OCI-LY3 (cell line): ENCODE results near the gene OTOL1.

Experiments
- H2AFZ ChIP-seq: fragments of 200-600, 300-600 bp; shearing (Covaris generic); 2 replicates; pipeline ENCODE4 v1.6.0; 2014; ENCODE audit warnings: antibody characterized with exemption, low read depth, low read length
- H3K27ac ChIP-seq: fragments of 200-600, 300-600 bp; sonication (generic); 2 replicates; pipeline ENCODE4 v1.5.1; 2014; ENCODE audit warnings: mild to moderate bottlenecking, low read length, moderate library complexity, mixed read lengths
- H3K27me3 ChIP-seq: fragments of 200-600, 300-600 bp; sonication (generic); 2 replicates; pipeline ENCODE4 v1.6.1; 2014; ENCODE audit warnings: low read depth, low read length, mixed read lengths
- H3K36me3 ChIP-seq: fragments of 200-600, 300-600 bp; sonication (generic); replicated peaks from 2 replicates; pipeline ENCODE3; 2014; ENCODE audit warnings: low read depth, low read length, mixed read lengths
- H3K4me1 ChIP-seq: fragments of 300-600, 200-600 bp; sonication (generic); 2 replicates; pipeline ENCODE4 v1.6.1; 2014; ENCODE audit warnings: low read length, mixed read lengths
- H3K4me2 ChIP-seq: fragments of 200-600, 300-600 bp; sonication (generic); 2 replicates; pipeline ENCODE4 v1.6.1; 2014; ENCODE audit warnings: low read length, mixed read lengths
- H3K4me3 ChIP-seq: fragments of 300-600, 200-600 bp; sonication (generic); 2 replicates; pipeline ENCODE4 v1.5.1; 2014; ENCODE audit warnings: antibody characterized with exemption, mild to moderate bottlenecking, low read length, moderate library complexity
- H3K79me2 ChIP-seq: fragments of 300-600, 200-600 bp; shearing (Covaris generic); 2 replicates; pipeline ENCODE4 v1.6.1; 2014; ENCODE audit warnings: mild to moderate bottlenecking, low read length, mixed read lengths
- H3K9ac ChIP-seq: fragments of 300-600, 200-600 bp; shearing (Covaris generic); 2 replicates; pipeline ENCODE4 v1.6.0; 2014; ENCODE audit warnings: mild to moderate bottlenecking, low read length, moderate library complexity
- H3K9me3 ChIP-seq: fragments of 200-600, 300-600 bp; shearing (Covaris generic); 2 replicates; pipeline ENCODE4 v1.6.1; 2014; ENCODE audit warnings: low read length, mixed read lengths; ENCODE audit not compliant: insufficient read depth
- H4K20me1 ChIP-seq: fragments of 200-600, 300-600 bp; sonication (generic); 2 replicates; pipeline ENCODE4 v1.6.1; 2016; ENCODE audit warnings: low read length, mixed read lengths; ENCODE audit not compliant: insufficient read depth
- CTCF ChIP-seq: fragments of 200-600, 300-600 bp; sonication (generic); IDR thresholded peaks from 2 replicates; pipeline ENCODE4 v1.5.1; 2014; ENCODE audit warnings: antibody characterized with exemption, low read length, low read depth
- EZH2phosphoT487 ChIP-seq: fragments of 200-600 bp; shearing (Covaris generic); IDR thresholded peaks from 2 replicates; pipeline ENCODE4 v1.6.1; 2018; ENCODE audit warnings: antibody characterized with exemption, mixed run types, low read depth

The OTOL1 gene

DNA sequence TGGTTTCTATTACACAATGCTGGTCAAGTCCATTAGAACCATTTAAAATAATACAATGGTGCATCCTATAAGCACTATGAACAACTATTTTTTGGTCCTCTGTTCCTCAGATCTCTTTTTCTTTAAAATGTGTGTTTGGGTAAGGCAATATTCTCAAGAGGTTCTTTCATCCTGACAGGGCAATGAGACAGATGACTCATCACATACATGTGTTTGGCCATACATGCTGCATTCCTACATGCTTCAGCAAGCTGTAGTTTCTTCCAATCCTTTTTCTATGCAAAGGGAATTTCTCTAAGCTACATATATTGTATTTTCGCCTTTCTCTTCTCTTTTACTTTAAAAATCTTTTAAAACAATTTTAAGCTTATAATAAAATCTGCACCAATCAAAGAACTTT is 52.7 kb downstream of the OTOL1 start:
- H3K4me3 ChIP-seq, result no peak overlapping the region
- H3K9me3 ChIP-seq, result no peaks in the 10 kb centered on the region
- no peaks in the 10 kb centered on the region for H3K36me3 ChIP-seq
- H3K4me2 ChIP-seq, result no peak overlapping the region
- no peak overlapping the region for H3K27ac ChIP-seq
- H3K79me2 ChIP-seq, result no peaks in the 10 kb centered on the region
- no peak overlapping the region for H3K9ac ChIP-seq
- H3K4me1 ChIP-seq, result no peaks in the 10 kb centered on the region
- no peak overlapping the region for H2AFZ ChIP-seq
- no peaks in the 10 kb centered on the region for H4K20me1 ChIP-seq
- H3K27me3 ChIP-seq, result no peaks in the 10 kb centered on the region
- TF ChIP-seq CTCF (no peak), EZH2phosphoT487 (no peak)

DNA sequence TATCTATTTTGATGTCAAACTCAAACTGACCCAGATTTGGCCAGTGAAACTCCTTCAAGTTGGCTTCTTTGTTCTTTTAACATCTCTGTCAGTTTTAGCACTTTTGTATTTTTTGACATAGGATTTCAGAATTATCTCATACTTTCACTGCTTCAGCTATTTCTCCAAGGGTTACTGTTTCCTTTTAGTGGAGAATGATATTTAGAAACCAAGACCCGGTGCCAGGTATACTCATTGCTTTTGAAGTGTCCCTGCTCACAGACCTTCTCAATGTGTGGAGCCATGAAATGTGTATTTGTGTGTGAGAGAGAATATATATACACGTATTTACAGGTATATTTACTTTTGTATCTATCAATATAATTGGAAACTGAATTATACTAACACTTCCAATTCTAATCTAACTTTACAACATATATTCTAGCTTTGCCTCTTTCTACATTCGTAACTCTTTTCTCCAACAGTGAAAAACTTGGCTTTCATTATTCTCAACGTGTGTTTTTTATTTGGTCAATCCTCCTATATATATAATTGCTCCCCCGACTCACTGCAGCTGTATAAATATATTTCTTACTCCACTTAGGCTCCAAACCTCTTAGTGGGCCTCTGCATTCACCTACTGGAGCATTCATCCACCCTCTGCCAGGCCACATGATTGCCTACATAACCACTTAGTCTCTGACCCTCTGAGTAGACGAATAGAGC is 54.0 kb downstream of the OTOL1 start:
- Histone ChIP-seq H3K9me3 (no peaks in the 10 kb centered on the region), H2AFZ (no peak overlapping the region), H3K4me1 (no peaks in the 10 kb centered on the region), H4K20me1 (no peaks in the 10 kb centered on the region), H3K27me3 (no peaks in the 10 kb centered on the region), H3K27ac (no peak overlapping the region), H3K4me2 (no peak overlapping the region), H3K79me2 (no peaks in the 10 kb centered on the region), H3K36me3 (no peaks in the 10 kb centered on the region), H3K4me3 (no peak overlapping the region), H3K9ac (no peak overlapping the region)
- no peak for TF ChIP-seq EZH2phosphoT487
- TF ChIP-seq CTCF, result no peak

DNA sequence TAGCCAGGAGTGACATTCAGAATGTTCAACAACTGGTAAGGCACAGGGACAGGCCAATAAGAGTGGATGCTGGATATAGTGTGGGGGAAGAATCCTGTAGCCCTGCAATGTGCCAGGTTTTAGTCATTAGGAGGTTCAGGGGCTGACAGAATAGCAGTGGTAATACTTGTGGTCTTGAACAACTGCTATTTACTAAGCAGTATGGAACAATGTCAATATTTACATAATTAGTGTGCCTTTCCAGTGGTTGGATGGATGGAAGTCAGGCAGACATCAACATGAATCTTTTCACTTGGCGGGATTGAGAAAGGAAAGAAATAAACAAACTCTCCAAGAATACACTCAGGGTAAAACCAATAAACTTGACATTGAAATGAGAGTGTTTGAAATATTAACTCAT is 55.1 kb downstream of the OTOL1 start:
- H3K4me3 ChIP-seq, result no peak overlapping the region
- no peaks in the 10 kb centered on the region for H3K36me3 ChIP-seq
- no peak overlapping the region for H3K4me2 ChIP-seq
- H2AFZ ChIP-seq, result no peak overlapping the region
- H3K4me1 ChIP-seq, result no peaks in the 10 kb centered on the region
- no peak for TF ChIP-seq CTCF
- no peak for TF ChIP-seq EZH2phosphoT487
- H3K9ac ChIP-seq, result no peak overlapping the region
- no peaks in the 10 kb centered on the region for H3K9me3 ChIP-seq
- no peaks in the 10 kb centered on the region for H3K79me2 ChIP-seq
- H4K20me1 ChIP-seq, result no peaks in the 10 kb centered on the region
- H3K27me3 ChIP-seq, result no peaks in the 10 kb centered on the region
- no peak overlapping the region for H3K27ac ChIP-seq

GRCh38 chr3:161552984-161553560 is 56.5 kb downstream of the OTOL1 start:
- no peak for TF ChIP-seq EZH2phosphoT487
- no peak for TF ChIP-seq CTCF
- no peak overlapping the region for H3K9ac ChIP-seq
- H3K27ac ChIP-seq, result no peak overlapping the region
- no peaks in the 10 kb centered on the region for H3K79me2 ChIP-seq
- no peaks in the 10 kb centered on the region for H3K9me3 ChIP-seq
- H3K27me3 ChIP-seq, result no peaks in the 10 kb centered on the region
- no peak overlapping the region for H2AFZ ChIP-seq
- H3K36me3 ChIP-seq, result no peaks in the 10 kb centered on the region
- no peak overlapping the region for H3K4me2 ChIP-seq
- H3K4me3 ChIP-seq, result no peak overlapping the region
- H3K4me1 ChIP-seq, result no peaks in the 10 kb centered on the region
- H4K20me1 ChIP-seq, result no peaks in the 10 kb centered on the region
